ENCODE results near the gene SLC12A7. TPM values are rescaled to one million over a fixed set of nuclear protein-coding genes. Genes with fewer than 3 reads are reported as not detected.
A peak's percentile ranks its signal among the peaks of the same experiment; 100 is the strongest.

Gene SLC12A7
- total RNA-seq, 1 donor from 2014 or later = 24.5 TPM

- TF ChIP-seq CTCF (IDR thresholded peaks at IDR 0.05; ENCODE audit: unreplicated experiment) = no peak
- H3K9me3 Mint-ChIP-seq (ENCODE audit: unreplicated experiment) = no peaks in the 10 kb centered on the region
- peaks cover 15% of the 10 kb centered on the region for H3K27me3 Mint-ChIP-seq (ENCODE audit: unreplicated experiment)
- no peak overlapping the region for H3K27ac Mint-ChIP-seq (ENCODE audit: unreplicated experiment)
- no peak overlapping the region for H3K4me3 Mint-ChIP-seq (ENCODE audit: unreplicated experiment)
- H3K36me3 Mint-ChIP-seq (ENCODE audit: low read depth, unreplicated experiment) = no peaks in the 10 kb centered on the region
- peaks cover 6% of the 10 kb centered on the region for H3K4me1 Mint-ChIP-seq (ENCODE audit: unreplicated experiment)
- DNase-seq (ENCODE audit: low spot score) = no peak
These were observed 99.0 kb downstream of the SLC12A7 start for GRCh38 chr5:1012900-1013237.

DNA sequence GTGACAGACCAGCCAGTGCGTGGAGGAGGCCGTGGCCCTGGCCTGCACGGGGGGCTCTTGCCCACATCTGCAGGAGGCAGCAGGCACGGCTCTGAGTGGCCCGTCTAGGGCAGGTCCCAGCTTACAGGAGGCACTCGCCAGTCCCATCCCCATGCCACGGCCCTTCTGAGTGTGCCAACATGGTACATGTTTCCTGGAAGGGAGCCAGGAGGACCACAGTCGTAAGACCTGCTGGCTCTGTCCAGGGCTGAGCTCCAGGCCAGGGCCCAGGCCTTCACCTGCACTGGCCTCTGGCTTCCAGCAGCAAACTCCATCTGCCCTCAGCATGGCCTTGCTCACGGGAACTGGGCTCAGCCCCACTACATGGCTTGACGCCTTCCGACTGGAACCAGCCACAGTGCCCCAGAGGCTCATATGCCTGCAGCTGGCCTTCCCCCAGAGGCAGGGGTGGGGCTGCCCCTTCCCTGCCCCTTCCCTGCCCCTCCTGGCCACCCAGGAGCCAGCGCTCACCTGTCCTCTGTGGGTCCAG, 99.5 kb downstream of the SLC12A7 start:
- DNase-seq (ENCODE audit: low spot score) = no peak
- TF ChIP-seq CTCF (IDR thresholded peaks at IDR 0.05; ENCODE audit: unreplicated experiment) = no peak
- peaks cover 19% of the 10 kb centered on the region for H3K27me3 Mint-ChIP-seq (ENCODE audit: unreplicated experiment)
- no peaks in the 10 kb centered on the region for H3K36me3 Mint-ChIP-seq (ENCODE audit: low read depth, unreplicated experiment)
- H3K9me3 Mint-ChIP-seq (ENCODE audit: unreplicated experiment) = no peaks in the 10 kb centered on the region
- no peak overlapping the region for H3K27ac Mint-ChIP-seq (ENCODE audit: unreplicated experiment)
- peaks cover 6% of the 10 kb centered on the region for H3K4me1 Mint-ChIP-seq (ENCODE audit: unreplicated experiment)
- no peak overlapping the region for H3K4me3 Mint-ChIP-seq (ENCODE audit: unreplicated experiment)

GRCh38 chr5:1011741-1012312, 100.0 kb downstream of the SLC12A7 start:
- H3K36me3 Mint-ChIP-seq (ENCODE audit: low read depth, unreplicated experiment) = no peaks in the 10 kb centered on the region
- no peak overlapping the region for H3K27ac Mint-ChIP-seq (ENCODE audit: unreplicated experiment)
- peaks cover 21% of the 10 kb centered on the region for H3K27me3 Mint-ChIP-seq (ENCODE audit: unreplicated experiment)
- DNase-seq (ENCODE audit: low spot score) = no peak
- no peak for TF ChIP-seq CTCF (IDR thresholded peaks at IDR 0.05; ENCODE audit: unreplicated experiment)
- peaks cover 6% of the 10 kb centered on the region for H3K4me1 Mint-ChIP-seq (ENCODE audit: unreplicated experiment)
- no peaks in the 10 kb centered on the region for H3K9me3 Mint-ChIP-seq (ENCODE audit: unreplicated experiment)
- H3K4me3 Mint-ChIP-seq (ENCODE audit: unreplicated experiment) = no peak overlapping the region

DNA sequence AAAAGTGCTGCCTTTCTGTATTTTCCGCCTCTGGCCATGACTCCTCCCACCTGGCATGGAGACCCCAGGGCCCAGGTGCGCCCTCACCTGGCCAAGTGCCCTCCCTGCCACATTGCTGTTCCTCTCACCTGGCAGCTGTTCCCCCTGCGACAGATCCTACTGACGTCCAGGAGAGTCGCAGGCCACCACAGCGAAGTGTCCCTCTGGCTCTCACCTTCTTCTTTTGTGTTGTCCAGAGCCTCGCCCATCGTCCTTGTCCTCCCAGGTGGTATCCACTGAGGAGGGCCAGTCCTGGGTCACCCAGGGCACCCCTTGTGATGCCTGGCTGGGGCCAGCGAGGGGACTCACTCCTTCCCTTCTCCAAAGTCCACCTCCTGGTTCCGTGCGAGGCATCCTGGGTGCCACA, 100.6 kb downstream of the SLC12A7 start:
- Mint-ChIP-seq H3K4me3 (ENCODE audit: unreplicated experiment) (no peak overlapping the region), H3K27me3 (ENCODE audit: unreplicated experiment) (peaks cover 21% of the 10 kb centered on the region), H3K4me1 (ENCODE audit: unreplicated experiment) (peaks cover 6% of the 10 kb centered on the region), H3K9me3 (ENCODE audit: unreplicated experiment) (no peaks in the 10 kb centered on the region), H3K36me3 (ENCODE audit: low read depth, unreplicated experiment) (no peaks in the 10 kb centered on the region), H3K27ac (ENCODE audit: unreplicated experiment) (peak overlapping the region; percentile 54)
- DNase-seq (ENCODE audit: low spot score) = peak; percentile 69
- peak; percentile 66 for TF ChIP-seq CTCF (IDR thresholded peaks at IDR 0.05; ENCODE audit: unreplicated experiment)

DNA sequence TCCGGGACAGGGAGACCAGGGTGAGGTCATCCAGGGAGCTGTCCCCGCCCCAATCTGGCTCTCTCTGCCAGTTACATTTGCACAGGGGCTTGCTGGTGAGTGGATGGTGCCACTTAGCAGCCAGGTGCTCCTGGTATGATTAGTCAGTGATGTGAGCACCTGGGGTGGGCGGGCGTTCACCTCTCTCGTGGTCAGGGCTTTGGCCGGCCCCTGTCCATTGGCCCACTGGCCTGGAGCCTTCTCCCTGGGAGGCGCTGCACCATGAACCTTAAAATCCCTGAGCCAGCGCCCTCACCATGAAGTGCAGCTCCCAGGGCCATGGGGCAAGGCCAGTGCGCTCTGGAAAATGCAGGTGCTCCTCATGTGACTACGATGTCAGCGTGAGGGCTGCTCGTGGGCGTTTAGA, 101.2 kb downstream of the SLC12A7 start:
- no peak overlapping the region for H3K4me3 Mint-ChIP-seq (ENCODE audit: unreplicated experiment)
- no peaks in the 10 kb centered on the region for H3K9me3 Mint-ChIP-seq (ENCODE audit: unreplicated experiment)
- peaks cover 8% of the 10 kb centered on the region for H3K4me1 Mint-ChIP-seq (ENCODE audit: unreplicated experiment)
- H3K27ac Mint-ChIP-seq (ENCODE audit: unreplicated experiment) = no peak overlapping the region
- H3K27me3 Mint-ChIP-seq (ENCODE audit: unreplicated experiment) = peaks cover 21% of the 10 kb centered on the region
- no peak for DNase-seq (ENCODE audit: low spot score)
- no peak for TF ChIP-seq CTCF (IDR thresholded peaks at IDR 0.05; ENCODE audit: unreplicated experiment)
- H3K36me3 Mint-ChIP-seq (ENCODE audit: low read depth, unreplicated experiment) = no peaks in the 10 kb centered on the region
